Cerebellar cortex (tissue), 1 donor: Measurements from ENCODE around the gene MLKL.
"Not testable (repeated sequence)": the region's sequence is repeated elsewhere in the genome, so short reads cannot be mapped to it uniquely, and the experiment has no call there.

Experiments
- DNase-seq: peaks from one replicate; pipeline ENCODE4 v3.0.0-alpha.2; 2015; ENCODE audit warnings: low spot score

The MLKL gene

GRCh38 chr16:74699666-74700065 is 996 bp downstream of the MLKL start:
- DNase-seq, result no peak

GRCh38 chr16:74698222-74698621 is 2.4 kb downstream of the MLKL start:
- no peak for DNase-seq

- DNase-seq, result peak; percentile 82
Measured at GRCh38 chr16:74695450-74696422, 4.9 kb downstream of the MLKL start.

- no peak for DNase-seq
Measured at GRCh38 chr16:74691093-74691855, 9.4 kb downstream of the MLKL start.

- DNase-seq, result no peak
Measured at GRCh38 chr16:74682556-74682955, 18.1 kb downstream of the MLKL start.

- DNase-seq, result no peak
Measured at GRCh38 chr16:74680681-74681080, 20.0 kb downstream of the MLKL start.

GRCh38 chr16:74679983-74680382 is 20.7 kb downstream of the MLKL start:
- no peak for DNase-seq

GRCh38 chr16:74677868-74678267 is 22.8 kb downstream of the MLKL start:
- no peak for DNase-seq

- DNase-seq, result no peak
Measured at GRCh38 chr16:74673876-74674275, 26.8 kb downstream of the MLKL start.

- DNase-seq, result not testable (repeated sequence)
Measured at GRCh38 chr16:74668877-74669276, 31.8 kb downstream of the MLKL start.

GRCh38 chr16:74667255-74667700 is 33.4 kb downstream of the MLKL start:
- DNase-seq, result peak; percentile 26

GRCh38 chr16:74666425-74667254 is 34.0 kb downstream of the MLKL start, which contains the start of gene RFWD3:
TSS of gene RFWD3 (minus strand) at chr16:74666877. CDS start at chr16:74661449, 5,428 bp downstream.
- DNase-seq, result peak; percentile 99

GRCh38 chr16:74666010-74666421 is 34.6 kb downstream of the MLKL start:
- DNase-seq, result no peak

GRCh38 chr16:74661064-74661463 is 39.6 kb downstream of the MLKL start:
- DNase-seq, result no peak

- no peak for DNase-seq
Measured at GRCh38 chr16:74660383-74660782, 40.3 kb downstream of the MLKL start.

- DNase-seq, result no peak
Measured at GRCh38 chr16:74659041-74659440, 41.6 kb downstream of the MLKL start.

GRCh38 chr16:74657870-74658642 is 42.6 kb downstream of the MLKL start:
- no peak for DNase-seq

- no peak for DNase-seq
Measured at GRCh38 chr16:74654536-74655050, 46.1 kb downstream of the MLKL start.

GRCh38 chr16:74652883-74653282 is 47.8 kb downstream of the MLKL start:
- not testable (repeated sequence) for DNase-seq

GRCh38 chr16:74652249-74652648 is 48.4 kb downstream of the MLKL start:
- no peak for DNase-seq

- DNase-seq, result no peak
Measured at GRCh38 chr16:74651841-74652240, 48.8 kb downstream of the MLKL start.
